Erythroblast (primary cell): ENCODE measurements around the gene EIF3K.

Source experiments
- GATA1 ChIP-seq: IDR thresholded peaks from 2 replicates; pipeline ENCODE4 v1.6.1; 2011; ENCODE audit warnings: low read depth, mild to moderate bottlenecking, control low read depth, low read length, moderate library complexity
- POLR2A ChIP-seq: IDR thresholded peaks from 2 replicates; pipeline ENCODE4 v1.6.1; 2011; ENCODE audit warnings: mild to moderate bottlenecking, low read length

DNA sequence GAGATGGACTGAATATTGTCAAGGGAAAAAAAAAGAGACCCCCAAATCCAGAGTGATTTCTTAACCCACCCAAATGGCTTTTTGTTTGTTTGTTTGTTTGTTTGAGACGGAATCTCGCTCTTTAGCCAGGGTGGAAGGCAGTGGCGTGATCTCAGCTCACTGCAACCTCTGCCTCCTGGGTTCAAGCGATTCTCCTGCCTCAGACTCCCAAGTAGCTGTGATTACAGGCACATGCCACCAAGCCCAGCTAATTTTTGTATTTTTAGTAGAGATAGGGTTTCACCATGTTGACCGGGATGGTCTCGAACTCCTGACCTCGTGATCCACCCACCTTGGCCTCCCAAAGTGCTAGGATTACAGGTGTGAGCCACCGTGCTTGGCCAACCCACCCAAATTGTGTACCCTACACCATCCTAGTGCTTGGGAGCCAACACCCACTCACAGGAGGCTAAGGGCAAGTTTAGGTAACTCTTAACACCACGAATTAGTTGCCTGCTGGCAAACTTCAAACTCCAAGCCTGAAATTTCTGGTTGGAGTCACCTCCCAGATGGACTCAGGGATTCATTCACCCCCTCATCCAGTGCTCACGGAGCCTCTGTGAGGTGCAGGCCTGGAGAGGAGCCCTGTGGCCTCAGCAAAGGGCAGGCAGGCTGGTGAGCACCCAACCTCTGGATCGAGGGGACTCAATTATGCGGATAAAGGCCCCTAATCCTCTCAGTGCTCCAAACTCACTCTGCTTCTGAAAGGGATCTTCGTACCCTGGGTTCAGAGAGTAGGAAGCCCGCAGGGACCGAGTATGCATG lies 66.1 kb downstream of the EIF3K start:
- TF ChIP-seq POLR2A (no peak), GATA1 (no peak)
